Tibial artery (tissue), 4 donors: ENCODE measurements around the gene CELF4.

Experiments used
- DNase-seq, 2 donors: peaks; one replicate each; pipeline ENCODE4 v3.0.0-alpha.2; 2019
- H3K27ac ChIP-seq, 2 donors: fragments of 200-600 bp; sonication (generic) in 1 of 2; 1 replicate in 1 of 2; 2 replicates in 1 of 2; pipeline ENCODE4 v1.5.1; 2018 to 2019; ENCODE audit warnings: mild to moderate bottlenecking in 1 of 2
- H3K27me3 ChIP-seq, 2 donors: fragments of 200-600 bp; sonication (generic) in 1 of 2; one replicate each; pipeline versions ENCODE4 v1.5.1 to v1.6.0; 2016 to 2019
- H3K36me3 ChIP-seq, 3 donors: fragments of 200-600 bp; sonication (generic) in 2 of 3; one replicate each; pipeline ENCODE4 v1.5.1; 2016 to 2019; ENCODE audit warnings: mild to moderate bottlenecking in 2 of 3
- H3K4me1 ChIP-seq, 4 donors: fragments of 200-600 bp; sonication (generic) in 2 of 4; 1 replicate in 3 of 4; 2 replicates in 1 of 4; pipeline ENCODE4 v1.5.1; 2016 to 2019
- H3K4me3 ChIP-seq, 2 donors: fragments of 200-600 bp; sonication (generic) in 1 of 2; 1 replicate in 1 of 2; 2 replicates in 1 of 2; pipeline ENCODE4 v1.5.1; 2018 to 2019; ENCODE audit warnings: mild to moderate bottlenecking in 2 of 2
- H3K9me3 ChIP-seq, 3 donors: fragments of 200-600 bp; sonication (generic) in 1 of 3; one replicate each; pipeline ENCODE4 v1.5.1; 2016 to 2019
- intact Hi-C: fragments of 100-400 bp; cut with DNase I; formaldehyde crosslinking; loops from one replicate; pipeline ENCODE4 v1.15.0; 2023; ENCODE audit warnings: low total_unique reads
- TF ChIP-seq, protein P1 (sequence below), 2 experiments: fragments of 200-600 bp in 1 of 2; fragments of 450-650 bp in 1 of 2; IDR thresholded peaks; one replicate each; pipeline ENCODE4 v1.5.1; 2017 to 2019; ENCODE audit warnings: antibody characterized with exemption in 2 of 2, mild to moderate bottlenecking in 1 of 2, moderate library complexity in 1 of 2

CELF4 gene

DNA sequence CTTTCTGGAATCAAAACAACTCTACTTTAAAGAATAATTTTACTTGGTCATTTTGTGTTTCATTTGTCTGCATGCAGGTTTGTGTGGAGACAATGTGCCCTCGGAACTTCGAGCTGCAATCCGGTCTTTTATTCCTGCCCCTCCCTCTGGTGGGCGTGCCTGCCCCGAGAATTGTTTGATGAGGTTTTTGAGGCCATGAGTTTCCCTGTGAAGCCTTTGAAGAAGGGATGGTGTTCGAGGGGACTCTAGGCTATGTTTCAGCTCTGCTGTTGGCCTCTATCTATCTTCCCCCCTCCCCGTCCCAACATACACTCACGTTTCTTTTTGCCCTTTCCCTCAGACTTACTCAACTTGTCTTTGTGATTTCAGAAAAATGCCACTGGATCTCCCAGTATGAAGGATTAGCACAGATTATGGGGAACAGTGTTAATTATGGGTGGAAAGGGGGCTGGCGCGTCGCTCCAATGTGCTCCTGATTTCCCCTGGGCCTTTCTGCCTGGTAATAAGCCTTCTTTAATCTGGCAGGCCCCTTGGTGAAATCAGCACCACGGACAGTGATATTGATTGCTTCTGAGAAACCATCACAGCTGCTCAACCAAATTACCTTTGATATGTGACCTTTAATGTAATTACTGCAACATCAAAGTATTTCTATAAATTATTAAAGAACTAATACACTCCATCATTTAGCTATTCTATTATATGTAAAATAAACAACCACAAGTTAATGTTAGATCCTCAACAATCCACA lies 82.2 kb downstream of the CELF4 start:
- H3K27ac ChIP-seq: no peak overlapping the region
- no peak overlapping the region for H3K4me3 ChIP-seq
- peaks cover 0 to 71% of the 10 kb centered on the region in 2 donors for H3K27me3 ChIP-seq
- no peaks in the 10 kb centered on the region for H3K36me3 ChIP-seq
- no peak for DNase-seq
- TF ChIP-seq, protein P1, sequence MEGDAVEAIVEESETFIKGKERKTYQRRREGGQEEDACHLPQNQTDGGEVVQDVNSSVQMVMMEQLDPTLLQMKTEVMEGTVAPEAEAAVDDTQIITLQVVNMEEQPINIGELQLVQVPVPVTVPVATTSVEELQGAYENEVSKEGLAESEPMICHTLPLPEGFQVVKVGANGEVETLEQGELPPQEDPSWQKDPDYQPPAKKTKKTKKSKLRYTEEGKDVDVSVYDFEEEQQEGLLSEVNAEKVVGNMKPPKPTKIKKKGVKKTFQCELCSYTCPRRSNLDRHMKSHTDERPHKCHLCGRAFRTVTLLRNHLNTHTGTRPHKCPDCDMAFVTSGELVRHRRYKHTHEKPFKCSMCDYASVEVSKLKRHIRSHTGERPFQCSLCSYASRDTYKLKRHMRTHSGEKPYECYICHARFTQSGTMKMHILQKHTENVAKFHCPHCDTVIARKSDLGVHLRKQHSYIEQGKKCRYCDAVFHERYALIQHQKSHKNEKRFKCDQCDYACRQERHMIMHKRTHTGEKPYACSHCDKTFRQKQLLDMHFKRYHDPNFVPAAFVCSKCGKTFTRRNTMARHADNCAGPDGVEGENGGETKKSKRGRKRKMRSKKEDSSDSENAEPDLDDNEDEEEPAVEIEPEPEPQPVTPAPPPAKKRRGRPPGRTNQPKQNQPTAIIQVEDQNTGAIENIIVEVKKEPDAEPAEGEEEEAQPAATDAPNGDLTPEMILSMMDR (IDR thresholded peaks at IDR 0.05): no peak
- intact Hi-C loops: no loop called here
- no peaks in the 10 kb centered on the region for H3K9me3 ChIP-seq
- peaks cover 0 to 11% (median 7%) of the 10 kb centered on the region in 4 donors for H3K4me1 ChIP-seq

DNA sequence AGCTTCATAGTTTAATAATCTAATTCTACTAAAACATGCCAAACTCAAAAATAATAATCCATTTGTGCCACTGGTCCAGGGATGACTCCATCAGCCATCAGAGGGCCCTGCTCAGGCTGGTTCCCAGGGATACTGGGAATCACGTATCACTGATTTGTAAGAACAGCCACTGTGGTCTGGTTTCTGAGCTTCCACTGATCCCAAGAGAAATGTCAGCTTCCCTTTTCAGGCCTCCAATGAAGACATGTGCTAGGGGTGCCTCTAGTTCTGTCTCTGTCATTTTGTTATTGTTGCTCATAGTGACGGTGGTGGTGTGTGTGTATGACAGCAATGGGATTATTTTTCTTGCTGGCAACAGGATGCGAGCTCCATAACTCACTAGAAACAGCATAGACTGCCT lies 83.2 kb downstream of the CELF4 start:
- DNase-seq: no peak
- TF ChIP-seq, protein P1 (IDR thresholded peaks at IDR 0.05): no peak
- Histone ChIP-seq H3K27me3 (peaks cover 0 to 71% of the 10 kb centered on the region in 2 donors), H3K4me3 (no peak overlapping the region), H3K36me3 (no peaks in the 10 kb centered on the region), H3K4me1 (peaks cover 0 to 11% (median 7%) of the 10 kb centered on the region in 4 donors), H3K9me3 (no peaks in the 10 kb centered on the region), H3K27ac (no peak overlapping the region)
- intact Hi-C loops: no loop called here

DNA sequence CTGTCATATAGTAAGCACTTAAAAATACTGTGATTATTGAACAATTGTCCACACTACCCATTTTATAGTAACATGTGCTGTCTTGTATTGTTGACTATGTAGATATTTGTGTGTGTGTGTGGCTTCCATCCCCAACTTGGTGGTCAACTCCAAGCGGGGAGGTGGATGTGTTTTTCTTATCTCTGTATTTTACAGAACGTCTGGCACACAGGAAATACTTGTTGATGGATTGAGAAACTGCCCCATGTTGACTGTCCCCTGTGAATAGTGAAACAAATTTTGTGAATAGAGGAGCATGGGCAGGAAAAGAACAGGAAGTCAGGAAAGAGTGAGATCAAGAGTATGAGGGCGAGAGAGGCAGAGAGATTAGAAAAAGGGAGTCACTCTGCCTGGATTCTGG lies 83.6 kb downstream of the CELF4 start:
- intact Hi-C loops: no loop called here
- H3K4me1 ChIP-seq: peaks cover 0 to 11% (median 7%) of the 10 kb centered on the region in 4 donors
- H3K27ac ChIP-seq: no peak overlapping the region
- TF ChIP-seq, protein P1 (IDR thresholded peaks at IDR 0.05): no peak
- H3K9me3 ChIP-seq: no peaks in the 10 kb centered on the region
- DNase-seq: no peak
- peaks cover 0 to 69% of the 10 kb centered on the region in 2 donors for H3K27me3 ChIP-seq
- no peaks in the 10 kb centered on the region for H3K36me3 ChIP-seq
- H3K4me3 ChIP-seq: no peak overlapping the region

DNA sequence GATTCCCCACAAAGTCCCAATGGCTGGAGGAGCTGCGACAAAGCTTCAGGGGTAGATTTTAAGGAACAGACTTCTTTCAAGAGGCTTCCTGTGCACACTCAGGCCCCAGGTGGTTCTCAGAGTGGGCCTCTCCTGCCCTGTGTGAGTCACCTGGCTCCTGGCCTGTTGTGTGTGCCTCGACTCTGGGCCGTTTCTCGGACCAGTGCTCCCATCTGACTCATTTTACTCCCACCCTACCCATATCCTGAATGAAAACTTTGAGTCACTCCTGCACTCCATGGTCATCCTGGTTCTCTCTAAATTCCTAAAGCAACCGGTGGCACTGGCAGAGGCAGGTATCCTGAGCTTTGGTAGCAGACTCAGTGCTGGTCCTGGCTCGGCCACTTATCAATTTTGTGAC lies 84.1 kb downstream of the CELF4 start:
- Histone ChIP-seq H3K4me1 (peaks cover 0 to 11% (median 7%) of the 10 kb centered on the region in 4 donors), H3K9me3 (no peaks in the 10 kb centered on the region), H3K36me3 (no peaks in the 10 kb centered on the region), H3K27me3 (peaks cover 0 to 69% of the 10 kb centered on the region in 2 donors), H3K27ac (no peak overlapping the region), H3K4me3 (no peak overlapping the region)
- TF ChIP-seq, protein P1 (IDR thresholded peaks at IDR 0.05): no peak
- intact Hi-C loops: no loop called here
- DNase-seq: no peak

DNA sequence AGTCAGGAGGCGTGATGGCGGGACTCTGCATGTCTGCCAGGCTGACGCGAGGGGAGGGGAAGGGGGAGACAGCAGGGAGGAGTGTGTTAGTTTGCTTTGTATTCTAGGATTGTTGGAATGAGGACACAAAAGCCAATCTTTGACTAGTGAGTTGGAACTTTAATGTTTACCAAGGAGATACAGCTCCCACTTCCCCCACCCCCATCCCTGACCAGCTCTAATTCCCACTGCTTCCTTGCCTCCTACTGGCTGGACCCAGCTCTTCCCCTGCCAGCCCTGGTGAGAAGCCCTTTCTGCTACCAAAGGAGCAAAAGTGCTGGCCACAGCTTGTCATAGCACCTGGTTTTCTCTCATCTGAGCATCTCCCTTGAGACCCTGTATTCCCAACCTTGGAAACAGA lies 84.5 kb downstream of the CELF4 start:
- Histone ChIP-seq H3K27me3 (peaks cover 0 to 67% of the 10 kb centered on the region in 2 donors), H3K36me3 (no peaks in the 10 kb centered on the region), H3K9me3 (no peaks in the 10 kb centered on the region), H3K4me3 (no peak overlapping the region), H3K4me1 (peaks cover 0 to 11% (median 7%) of the 10 kb centered on the region in 4 donors), H3K27ac (no peak overlapping the region)
- TF ChIP-seq, protein P1 (IDR thresholded peaks at IDR 0.05): no peak
- DNase-seq: no peak
- intact Hi-C loops: no loop called here
